ENCODE data around the gene FBXO21.

The FBXO21 gene

GRCh38 chr12:117169548-117169947, 20.7 kb downstream of the FBXO21 start:
- ATAC-seq: no peak
- TF ChIP-seq ZNF565 (CRISPR knock-in tag; conservative IDR thresholded peaks at IDR 0.05; ENCODE audit: low read depth) (no peak), ZC3H10 (CRISPR knock-in tag; IDR thresholded peaks at IDR 0.05) (no peak), CSDC2 (CRISPR knock-in tag; IDR thresholded peaks at IDR 0.05) (no peak), TOX (CRISPR knock-in tag; IDR thresholded peaks at IDR 0.05; ENCODE audit: borderline replicate concordance) (no peak), CREB5 (CRISPR knock-in tag; IDR thresholded peaks at IDR 0.05; ENCODE audit: low read depth) (no peak), ZFP30 (CRISPR knock-in tag; IDR thresholded peaks at IDR 0.05) (no peak), ESRRG (CRISPR knock-in tag; IDR thresholded peaks at IDR 0.05) (no peak), SNAI2 (CRISPR knock-in tag; IDR thresholded peaks at IDR 0.05) (no peak)

- ATAC-seq: no peak
- TF ChIP-seq ARNTL (CRISPR knock-in tag; IDR thresholded peaks at IDR 0.05; ENCODE audit: borderline replicate concordance, low read depth): no peak
- no peak for TF ChIP-seq POU6F1 (CRISPR knock-in tag; IDR thresholded peaks at IDR 0.05; ENCODE audit: borderline replicate concordance, low read depth)
- TF ChIP-seq ESRRG (CRISPR knock-in tag; IDR thresholded peaks at IDR 0.05): no peak
- TF ChIP-seq ZNF70 (CRISPR knock-in tag; IDR thresholded peaks at IDR 0.05): no peak
- no peak for TF ChIP-seq ZFP30 (CRISPR knock-in tag; IDR thresholded peaks at IDR 0.05)
These were observed 21.3 kb downstream of the FBXO21 start for GRCh38 chr12:117168976-117169375.

- no peak for TF ChIP-seq PATZ1 (CRISPR knock-in tag; IDR thresholded peaks at IDR 0.05; ENCODE audit: borderline replicate concordance)
- no peak for TF ChIP-seq GLIS3 (CRISPR knock-in tag; IDR thresholded peaks at IDR 0.05)
- no peak for TF ChIP-seq ZNF565 (CRISPR knock-in tag; conservative IDR thresholded peaks at IDR 0.05; ENCODE audit: low read depth)
- TF ChIP-seq ZFP3 (CRISPR knock-in tag; IDR thresholded peaks at IDR 0.05): no peak
- TF ChIP-seq ISL1 (CRISPR knock-in tag; IDR thresholded peaks at IDR 0.05): no peak
- no peak for TF ChIP-seq PPARA (CRISPR knock-in tag; IDR thresholded peaks at IDR 0.05; ENCODE audit: borderline replicate concordance)
- TF ChIP-seq ZC3H10 (CRISPR knock-in tag; IDR thresholded peaks at IDR 0.05): no peak
- TF ChIP-seq ZNF8 (CRISPR knock-in tag; IDR thresholded peaks at IDR 0.05): no peak
- no peak for TF ChIP-seq TOX (CRISPR knock-in tag; IDR thresholded peaks at IDR 0.05; ENCODE audit: borderline replicate concordance)
- no peak for TF ChIP-seq TCF4 (CRISPR knock-in tag; IDR thresholded peaks at IDR 0.05; ENCODE audit: borderline replicate concordance)
- no peak for TF ChIP-seq ZNF70 (CRISPR knock-in tag; IDR thresholded peaks at IDR 0.05)
- TF ChIP-seq CSDC2 (CRISPR knock-in tag; IDR thresholded peaks at IDR 0.05): no peak
- no peak for TF ChIP-seq ARNTL (CRISPR knock-in tag; IDR thresholded peaks at IDR 0.05; ENCODE audit: borderline replicate concordance, low read depth)
- TF ChIP-seq RARB (CRISPR knock-in tag; IDR thresholded peaks at IDR 0.05): no peak
- no peak for TF ChIP-seq ZFP30 (CRISPR knock-in tag; IDR thresholded peaks at IDR 0.05)
- no peak for ATAC-seq
These were observed 22.5 kb downstream of the FBXO21 start for GRCh38 chr12:117167769-117168168.

GRCh38 chr12:117166107-117166506, 24.2 kb downstream of the FBXO21 start:
- TF ChIP-seq PATZ1 (CRISPR knock-in tag; IDR thresholded peaks at IDR 0.05; ENCODE audit: borderline replicate concordance) (no peak), ARNTL (CRISPR knock-in tag; IDR thresholded peaks at IDR 0.05; ENCODE audit: borderline replicate concordance, low read depth) (no peak), TSHZ2 (CRISPR knock-in tag; IDR thresholded peaks at IDR 0.05) (no peak), GLIS3 (CRISPR knock-in tag; IDR thresholded peaks at IDR 0.05) (no peak), OSR1 (CRISPR knock-in tag; IDR thresholded peaks at IDR 0.05) (no peak), POU6F1 (CRISPR knock-in tag; IDR thresholded peaks at IDR 0.05; ENCODE audit: borderline replicate concordance, low read depth) (no peak), ZFP30 (CRISPR knock-in tag; IDR thresholded peaks at IDR 0.05) (no peak), ZC3H10 (CRISPR knock-in tag; IDR thresholded peaks at IDR 0.05) (no peak), ESRRG (CRISPR knock-in tag; IDR thresholded peaks at IDR 0.05) (no peak), TOX (CRISPR knock-in tag; IDR thresholded peaks at IDR 0.05; ENCODE audit: borderline replicate concordance) (no peak), ISL1 (CRISPR knock-in tag; IDR thresholded peaks at IDR 0.05) (no peak), SNAI2 (CRISPR knock-in tag; IDR thresholded peaks at IDR 0.05) (no peak), CSDC2 (CRISPR knock-in tag; IDR thresholded peaks at IDR 0.05) (no peak), TCF4 (CRISPR knock-in tag; IDR thresholded peaks at IDR 0.05; ENCODE audit: borderline replicate concordance) (no peak), RARB (CRISPR knock-in tag; IDR thresholded peaks at IDR 0.05) (no peak), ZFP3 (CRISPR knock-in tag; IDR thresholded peaks at IDR 0.05) (no peak), ZNF70 (CRISPR knock-in tag; IDR thresholded peaks at IDR 0.05) (no peak), BACH2 (CRISPR knock-in tag; IDR thresholded peaks at IDR 0.05; ENCODE audit: borderline replicate concordance) (no peak)
- no peak for ATAC-seq

All from SK-N-SH treated with all-trans-retinoic acid at 6 μM for 48 hours (cell line).